Middle frontal gyrus (tissue), 1 donor: ENCODE data around the gene CERS6.

Experiments
- DNase-seq: peaks from one replicate; pipeline ENCODE4 v3.0.0-alpha.2; 2015; ENCODE audit warnings: low spot score; ENCODE audit errors: extremely low spot score

Gene CERS6

DNA sequence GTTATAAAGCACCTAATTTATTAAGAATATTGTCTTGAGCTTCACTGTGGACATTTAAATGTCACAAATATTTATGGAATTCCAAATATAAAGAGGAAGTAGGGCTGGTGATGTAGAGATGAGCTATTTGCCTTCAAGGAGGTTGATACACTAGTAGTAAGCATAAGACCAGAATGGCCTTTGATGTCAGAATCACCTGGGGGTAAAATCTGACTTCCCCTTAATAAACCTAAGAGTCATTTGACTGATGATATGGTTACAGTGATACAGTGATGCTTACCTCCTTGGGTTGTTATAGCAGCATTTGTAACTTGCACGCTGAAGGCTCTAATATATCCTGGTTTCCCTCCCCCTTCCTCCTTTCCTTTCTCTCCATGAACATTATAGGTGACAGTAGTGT lies 143.7 kb downstream of the CERS6 start:
- no peak for DNase-seq

- DNase-seq, result no peak
Observed at GRCh38 chr2:168600949-168601348, 144.9 kb downstream of the CERS6 start.

DNA sequence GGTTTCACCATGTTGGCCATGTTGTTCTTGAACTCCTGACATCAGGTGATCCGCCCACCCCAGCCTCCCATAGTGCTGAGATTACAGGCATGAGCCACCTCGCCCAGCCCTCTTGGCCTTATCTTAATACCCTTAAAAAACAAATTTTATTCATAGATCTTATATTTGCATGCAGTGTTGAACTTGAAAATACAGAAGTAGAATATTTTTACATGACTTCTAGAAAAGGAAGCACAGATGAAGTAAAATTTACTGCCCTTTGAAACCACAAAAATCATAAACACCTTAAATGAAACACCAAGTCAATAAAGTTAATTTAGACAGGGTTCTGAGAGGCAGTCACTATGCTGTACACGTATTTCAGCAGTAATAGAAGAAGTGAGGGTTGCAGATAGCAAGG lies 145.7 kb downstream of the CERS6 start:
- DNase-seq, result no peak

- no peak for DNase-seq
Observed at GRCh38 chr2:168602379-168602778, 146.3 kb downstream of the CERS6 start.

DNA sequence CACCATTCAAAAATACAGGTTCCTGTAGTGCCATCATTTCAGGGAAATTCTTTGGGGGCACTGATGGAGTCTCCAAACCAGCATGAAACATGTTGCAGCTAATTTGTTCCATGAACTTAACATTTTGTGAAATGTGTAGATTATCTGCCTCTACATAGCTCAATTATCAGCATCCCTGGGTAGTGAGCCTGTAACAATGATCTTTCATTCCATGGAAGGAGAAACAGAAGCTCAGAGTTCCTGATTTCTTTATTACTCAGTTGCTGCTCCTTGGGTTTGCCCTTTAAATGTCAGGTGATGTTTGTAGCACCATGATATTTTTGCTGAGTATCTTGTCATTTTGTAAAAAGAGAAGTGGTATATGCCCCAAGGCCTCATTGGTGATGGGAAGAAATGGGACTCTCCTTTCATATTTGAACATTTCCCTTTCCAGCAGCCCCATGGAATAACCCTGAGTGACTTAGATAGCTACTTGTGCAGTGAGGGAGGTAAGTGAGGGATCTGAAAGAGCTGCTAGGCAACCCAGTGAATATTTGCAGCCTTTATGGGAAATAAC lies 146.9 kb downstream of the CERS6 start:
- DNase-seq, result no peak

GRCh38 chr2:168603439-168603961 lies 147.4 kb downstream of the CERS6 start:
- no peak for DNase-seq

GRCh38 chr2:168604252-168604651 lies 148.2 kb downstream of the CERS6 start:
- DNase-seq, result no peak

DNA sequence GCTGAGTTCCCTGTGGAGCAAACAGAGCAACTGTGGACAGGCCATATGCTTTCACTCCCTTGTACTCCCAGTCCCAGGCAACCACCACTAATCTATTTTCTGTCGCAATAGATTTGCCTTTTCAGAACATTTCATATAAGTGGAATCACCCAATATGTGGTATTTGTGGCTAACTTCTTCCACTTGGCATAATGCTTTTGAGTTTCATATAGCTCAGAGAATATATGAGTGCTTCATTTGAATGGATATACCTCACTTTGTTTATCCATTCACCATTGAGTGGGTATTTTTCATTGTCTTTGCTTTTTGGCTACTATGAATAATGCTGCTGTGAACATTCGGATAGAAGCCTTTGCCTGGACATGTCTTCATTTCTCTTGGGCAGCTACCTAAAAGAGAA lies 151.9 kb downstream of the CERS6 start:
- no peak for DNase-seq

DNA sequence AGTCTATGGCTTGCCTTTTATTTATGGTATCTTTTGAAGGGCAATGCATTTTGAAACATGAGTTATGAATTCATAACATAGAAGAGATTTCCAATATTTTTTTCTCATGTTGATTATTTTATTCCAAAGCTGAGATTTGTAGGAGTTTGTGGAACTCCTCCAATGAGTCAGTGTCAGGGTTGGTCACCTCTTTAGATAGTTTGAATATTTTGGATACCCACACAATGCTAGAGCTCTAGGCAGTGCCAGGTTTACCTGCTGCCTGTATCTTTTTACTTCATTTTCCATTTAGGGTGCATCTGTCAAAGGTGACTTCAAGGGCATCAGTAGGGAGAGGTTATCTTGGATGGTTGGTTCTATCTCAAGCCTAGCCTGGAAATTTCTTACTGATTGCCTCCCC lies 152.7 kb downstream of the CERS6 start:
- DNase-seq, result no peak

- no peak for DNase-seq
Observed at GRCh38 chr2:168611091-168611490, 155.0 kb downstream of the CERS6 start.

DNA sequence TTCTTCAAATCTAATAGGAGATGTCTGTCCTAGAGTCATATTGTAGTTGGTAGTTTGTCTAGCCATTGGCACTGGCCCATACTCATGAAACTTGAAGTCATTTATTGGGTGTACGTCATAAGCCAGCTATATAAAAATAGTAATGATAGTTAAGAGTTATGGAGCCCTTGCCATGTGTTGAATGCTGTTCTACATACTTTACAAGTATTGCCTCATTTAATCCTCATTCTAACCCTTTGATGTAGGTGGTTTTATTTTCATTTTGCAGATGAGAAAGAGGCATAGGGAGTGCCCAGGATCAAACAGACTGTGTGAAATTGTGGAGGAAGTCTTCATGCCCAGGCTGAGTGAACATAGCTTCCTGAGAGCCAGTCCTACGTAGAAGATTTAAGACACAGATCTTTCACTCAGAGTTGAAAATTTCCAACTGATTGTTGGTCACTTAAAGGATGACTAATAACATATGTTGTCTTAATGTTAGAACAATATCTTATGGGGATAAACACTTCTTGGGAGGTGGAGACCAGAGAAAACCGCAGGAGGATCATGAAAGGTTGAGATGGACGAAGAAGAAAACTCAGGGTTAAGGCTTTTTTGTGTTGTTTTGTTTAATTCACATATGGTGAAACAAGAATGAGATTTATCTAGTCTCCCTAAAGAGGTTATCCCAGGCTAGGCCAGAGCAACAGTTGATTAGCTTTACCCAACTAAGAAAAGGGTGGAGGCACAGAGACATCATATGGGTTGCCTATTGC lies 156.0 kb downstream of the CERS6 start:
- no peak for DNase-seq

- DNase-seq, result no peak
Observed at GRCh38 chr2:168612719-168613118, 156.6 kb downstream of the CERS6 start.

DNA sequence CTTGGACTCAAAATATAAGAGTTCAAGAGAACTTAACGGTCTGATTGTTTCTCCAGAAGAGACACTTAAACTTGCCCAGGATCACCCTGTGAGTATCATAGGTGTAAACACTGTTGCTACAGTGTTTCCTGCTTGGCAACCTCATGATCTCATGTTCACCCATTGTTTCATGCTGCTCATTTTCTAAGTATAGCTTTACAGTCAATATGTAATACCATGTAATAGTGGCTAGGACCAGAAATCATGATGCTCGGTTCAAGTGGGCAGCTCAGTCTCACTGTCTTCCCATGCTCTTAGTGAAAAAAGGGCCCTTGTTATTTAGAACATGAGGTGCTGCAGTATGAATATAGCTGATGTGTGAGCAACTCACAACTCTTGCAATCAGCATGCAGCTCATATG lies 157.5 kb downstream of the CERS6 start:
- no peak for DNase-seq

- no peak for DNase-seq
Observed at GRCh38 chr2:168614172-168615018, 158.3 kb downstream of the CERS6 start.

DNA sequence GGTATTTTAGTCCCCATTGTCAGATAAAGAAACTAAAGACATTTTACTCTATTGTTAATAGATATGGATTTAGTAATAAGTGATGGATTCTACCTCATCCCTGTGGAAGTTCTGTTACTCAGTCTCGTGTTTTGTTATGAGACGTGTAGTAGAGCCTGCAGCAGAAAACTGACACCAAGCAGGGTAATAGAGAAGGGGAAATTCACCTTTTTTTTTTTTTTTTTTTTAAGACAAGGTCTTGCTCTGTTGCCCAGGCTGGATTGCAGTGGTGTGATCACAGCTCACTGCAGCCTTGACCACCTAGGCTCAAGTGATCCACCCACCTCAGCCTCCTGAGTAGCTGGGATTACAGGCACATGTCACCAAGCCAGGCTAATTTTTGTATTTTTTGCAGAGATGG lies 164.5 kb downstream of the CERS6 start:
- no peak for DNase-seq

GRCh38 chr2:168622559-168622958 lies 166.5 kb downstream of the CERS6 start:
- no peak for DNase-seq

DNA sequence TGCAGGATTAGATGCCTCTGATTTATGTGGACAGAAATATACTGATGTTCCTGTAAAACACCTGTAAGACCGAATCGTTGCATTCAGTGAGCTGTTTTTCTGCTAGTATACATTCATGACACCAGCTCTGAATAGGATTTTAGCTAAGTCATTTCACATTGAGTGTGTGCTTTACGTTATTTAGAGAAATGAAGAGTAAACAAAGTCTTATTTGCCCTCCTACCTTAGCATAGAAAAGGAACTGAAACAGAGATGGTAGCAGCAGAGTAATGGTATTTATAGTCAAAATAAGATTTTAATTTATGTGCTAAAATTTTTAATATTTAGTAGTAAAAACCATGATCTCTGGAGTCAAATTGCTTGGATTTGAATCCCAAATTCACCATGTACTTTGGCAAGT lies 168.0 kb downstream of the CERS6 start:
- DNase-seq, result no peak

DNA sequence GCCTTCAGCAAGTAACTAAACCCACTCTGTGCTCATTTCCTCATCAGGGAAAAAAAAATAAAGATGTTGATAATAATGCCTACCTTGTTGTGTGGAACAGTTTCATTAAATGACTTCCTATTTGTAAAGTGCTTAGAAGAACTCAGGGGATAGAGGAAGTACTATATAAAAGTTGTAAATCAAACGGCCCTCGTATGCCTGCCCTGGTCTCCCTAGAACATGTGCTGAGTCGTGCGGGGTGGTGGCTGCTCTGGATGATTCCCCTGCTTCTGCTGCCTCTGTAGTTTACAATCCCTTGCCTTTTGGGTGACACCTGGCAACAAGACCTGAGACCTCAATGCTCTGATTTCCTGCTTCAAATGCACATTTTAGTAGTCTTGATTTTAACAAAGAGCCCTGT lies 170.0 kb downstream of the CERS6 start:
- DNase-seq, result no peak

- no peak for DNase-seq
Observed at GRCh38 chr2:168626647-168627046, 170.6 kb downstream of the CERS6 start.

- DNase-seq, result no peak
Observed at GRCh38 chr2:168632709-168633121, 176.6 kb downstream of the CERS6 start.

DNA sequence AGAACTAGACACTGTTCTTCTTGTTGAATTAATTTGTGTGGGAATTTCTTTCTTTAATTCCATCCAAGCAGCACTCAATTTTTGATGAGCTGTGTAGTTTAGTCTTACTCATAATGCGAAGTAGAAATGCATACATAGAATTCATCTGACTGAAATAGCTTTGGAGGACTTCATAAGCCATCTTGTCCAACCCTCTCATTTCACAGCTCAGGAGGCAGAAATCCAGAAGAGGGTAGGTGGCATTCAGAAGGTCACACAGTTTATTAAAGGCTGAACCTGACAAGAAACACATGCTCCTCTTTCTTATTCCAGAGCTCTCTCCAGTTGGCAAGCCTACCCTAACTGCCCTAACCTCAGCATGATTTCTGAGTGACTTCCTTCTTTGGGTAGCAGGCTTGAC lies 177.1 kb downstream of the CERS6 start:
- no peak for DNase-seq

DNA sequence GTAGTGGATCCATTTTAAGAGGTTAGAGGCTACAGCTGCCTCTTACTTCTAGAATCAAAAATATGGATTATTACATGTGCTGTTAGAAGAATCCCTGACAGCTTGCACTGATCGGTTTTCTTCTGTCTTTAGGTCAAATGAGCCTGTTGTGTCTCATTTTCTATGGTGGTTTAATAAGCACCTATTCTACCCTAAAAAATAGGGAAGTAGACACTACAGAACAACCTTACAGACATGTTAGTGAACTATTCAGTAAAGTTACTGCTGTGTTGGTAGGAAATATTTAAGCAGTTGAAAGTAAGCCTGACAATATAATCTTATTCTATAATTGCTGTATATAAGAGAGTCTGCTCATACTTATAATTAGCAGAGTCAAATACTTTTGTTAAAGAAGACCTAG lies 177.8 kb downstream of the CERS6 start:
- DNase-seq, result no peak
